ENCODE results near the gene VPS11.
"Not testable (repeated sequence)": the region's sequence is repeated elsewhere in the genome, so short reads cannot be mapped to it uniquely, and the experiment has no call there.

Gene VPS11

GRCh38 chr11:119067371-119068222 is at the start of gene VPS11:
Gene VPS11 (plus strand): TSS chr11:119067818. CDS start chr11:119067824, 6 bp downstream.
- DNase-seq = peak; percentile 98 to 100

DNA sequence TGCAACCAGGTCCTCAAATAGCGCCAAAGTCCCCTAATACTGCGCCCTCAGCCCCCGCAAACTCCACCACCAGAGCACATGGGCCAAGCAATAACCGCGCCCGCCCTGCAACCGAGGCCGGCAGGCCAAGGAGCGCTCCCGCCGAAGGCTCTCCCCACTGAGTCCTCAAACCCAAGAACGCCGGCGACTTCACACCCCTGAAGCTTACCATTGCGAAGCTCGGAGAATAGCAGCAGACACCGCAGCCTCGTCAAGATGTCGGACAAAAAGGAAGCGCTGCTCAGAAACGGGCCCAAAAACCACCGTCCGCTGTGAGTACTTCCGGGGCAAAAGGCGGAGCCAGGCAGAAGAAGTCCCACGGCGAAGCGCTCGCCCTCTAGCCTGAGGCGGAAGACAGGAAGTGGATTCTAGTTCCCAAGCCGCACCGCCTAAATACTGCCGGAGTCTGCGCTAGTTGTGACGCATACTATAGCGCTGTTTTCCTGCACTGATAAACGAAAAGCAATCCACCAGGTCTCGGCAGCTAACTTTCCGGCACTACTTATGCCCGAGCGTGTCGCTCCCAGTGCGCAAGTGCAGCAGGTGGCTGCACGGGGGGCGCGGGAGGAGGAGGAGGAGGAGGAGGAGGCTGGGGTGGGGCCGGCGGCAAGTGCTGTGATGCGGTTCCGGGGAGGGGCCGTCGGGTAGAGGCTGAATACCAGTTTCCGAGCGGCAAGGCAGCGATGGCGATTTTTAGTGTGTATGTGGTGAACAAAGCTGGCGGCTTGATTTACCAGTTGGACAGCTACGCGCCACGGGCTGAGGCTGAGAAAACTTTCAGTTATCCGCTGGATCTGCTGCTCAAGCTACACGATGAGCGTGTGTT is 49.3 kb upstream of the VPS11 start, which contains the start of the genes RPS25 and TRAPPC4:
Gene RPS25 (minus strand): TSS at position 270 of the 865 bp plus-strand sequence. CDS start 59 bp downstream, at position 211.
Gene TRAPPC4 (plus strand): TSS at position 693 of the 865 bp plus-strand sequence. CDS start 30 bp downstream, at position 723.
- peak; percentile 99 to 100 for DNase-seq

- DNase-seq = peak; percentile 45 to 51
Measured at GRCh38 chr11:119019996-119020395, 47.6 kb upstream of the VPS11 start.

- no peak for DNase-seq
Measured at GRCh38 chr11:119021631-119022030, 46.0 kb upstream of the VPS11 start.

DNA sequence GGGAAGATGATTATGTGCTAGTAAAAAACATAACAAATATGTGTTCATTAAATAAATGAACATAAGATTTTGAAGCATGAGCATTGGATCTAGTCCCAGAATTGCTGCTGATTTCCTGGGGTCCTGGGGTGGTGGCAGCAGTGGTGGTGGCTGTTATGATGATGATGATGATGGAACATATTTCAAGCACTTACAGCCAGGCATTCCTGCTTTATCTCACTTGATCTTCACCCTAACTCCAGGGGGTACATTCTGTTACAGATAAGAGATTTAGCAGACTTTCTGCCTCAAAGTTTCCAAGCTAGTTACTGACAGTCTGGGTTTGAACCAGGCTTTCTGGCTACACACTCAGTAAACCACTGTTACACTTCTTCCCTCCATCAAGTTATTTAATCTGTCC is 43.9 kb upstream of the VPS11 start:
- no peak for DNase-seq

- no peak for DNase-seq
Measured at GRCh38 chr11:119024430-119025098, 43.1 kb upstream of the VPS11 start.

- peak in 1 of 2 experiments; percentile 21 for DNase-seq
Measured at GRCh38 chr11:119025099-119025473, 42.5 kb upstream of the VPS11 start.

GRCh38 chr11:119025541-119025940 is 42.1 kb upstream of the VPS11 start:
- no peak for DNase-seq

- no peak for DNase-seq
Measured at GRCh38 chr11:119025978-119026766, 41.4 kb upstream of the VPS11 start.

DNA sequence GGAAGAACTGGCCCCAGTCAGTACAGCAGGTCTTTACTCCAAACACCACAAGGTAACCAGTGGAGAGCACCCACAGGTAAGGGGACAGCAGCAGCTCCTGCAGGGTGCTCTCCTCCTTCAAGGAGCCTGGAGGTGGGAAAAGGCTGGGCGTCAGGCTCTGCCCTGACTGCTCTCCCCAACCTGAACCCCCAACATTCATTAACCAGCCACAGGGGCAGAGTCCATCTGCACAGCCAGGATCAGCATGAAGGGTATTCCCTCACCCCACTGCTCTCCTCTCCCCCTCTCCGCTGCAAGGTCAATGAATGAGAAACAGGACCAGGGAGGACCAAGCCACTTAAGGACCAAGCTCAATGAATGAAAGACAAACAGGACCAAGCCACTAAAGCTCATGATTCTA is 40.6 kb upstream of the VPS11 start:
- no peak for DNase-seq

- no peak for DNase-seq
Measured at GRCh38 chr11:119027561-119028345, 39.9 kb upstream of the VPS11 start.

DNA sequence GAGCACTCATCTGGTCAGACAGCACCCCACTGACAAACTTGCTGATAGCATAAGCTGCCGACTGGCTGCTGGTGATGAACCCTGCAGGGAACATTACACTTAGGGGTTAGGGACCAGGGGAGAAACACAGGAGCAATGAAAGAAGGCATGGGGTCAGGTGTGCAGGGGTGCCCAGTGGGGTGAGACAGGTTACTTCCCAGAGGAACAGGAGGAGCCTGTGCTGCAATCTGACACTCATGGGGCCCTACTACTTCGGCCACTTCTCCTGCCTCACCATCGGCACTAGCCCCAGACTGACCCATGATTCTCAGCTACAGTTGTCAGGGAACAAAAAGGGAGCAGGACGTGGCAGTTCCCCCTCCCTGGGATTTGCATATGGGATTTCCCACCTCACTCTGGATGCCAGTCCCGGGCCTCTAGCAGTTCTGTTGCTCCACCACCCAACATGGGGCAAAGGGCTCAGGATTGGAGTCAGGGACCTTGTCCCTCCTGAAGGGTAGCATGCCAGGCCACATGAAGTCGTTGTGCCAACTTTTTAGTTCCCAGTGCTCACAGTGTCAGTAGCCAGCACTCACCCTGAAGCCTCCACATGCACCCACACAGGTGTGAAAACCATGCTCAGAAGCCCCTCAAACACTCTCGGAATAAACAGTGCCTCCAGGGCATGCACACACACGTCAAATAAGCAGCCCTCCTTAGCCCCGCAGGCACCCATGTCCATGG is 39.1 kb upstream of the VPS11 start:
- DNase-seq = peak in 1 of 2 experiments; percentile 59

DNA sequence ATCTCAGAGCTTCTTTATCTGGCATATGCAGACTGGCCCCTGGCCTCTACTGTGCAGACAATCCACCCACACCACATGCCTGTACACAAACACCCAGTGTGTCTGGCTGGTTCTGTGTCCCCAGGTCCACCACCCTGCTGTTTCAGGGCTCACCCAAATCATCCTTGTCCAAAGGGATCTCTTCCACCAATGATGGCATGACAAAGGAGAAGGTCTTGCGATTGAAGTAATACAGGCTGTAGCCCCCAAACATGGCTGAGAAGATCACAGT is 38.6 kb upstream of the VPS11 start:
- no peak for DNase-seq

DNA sequence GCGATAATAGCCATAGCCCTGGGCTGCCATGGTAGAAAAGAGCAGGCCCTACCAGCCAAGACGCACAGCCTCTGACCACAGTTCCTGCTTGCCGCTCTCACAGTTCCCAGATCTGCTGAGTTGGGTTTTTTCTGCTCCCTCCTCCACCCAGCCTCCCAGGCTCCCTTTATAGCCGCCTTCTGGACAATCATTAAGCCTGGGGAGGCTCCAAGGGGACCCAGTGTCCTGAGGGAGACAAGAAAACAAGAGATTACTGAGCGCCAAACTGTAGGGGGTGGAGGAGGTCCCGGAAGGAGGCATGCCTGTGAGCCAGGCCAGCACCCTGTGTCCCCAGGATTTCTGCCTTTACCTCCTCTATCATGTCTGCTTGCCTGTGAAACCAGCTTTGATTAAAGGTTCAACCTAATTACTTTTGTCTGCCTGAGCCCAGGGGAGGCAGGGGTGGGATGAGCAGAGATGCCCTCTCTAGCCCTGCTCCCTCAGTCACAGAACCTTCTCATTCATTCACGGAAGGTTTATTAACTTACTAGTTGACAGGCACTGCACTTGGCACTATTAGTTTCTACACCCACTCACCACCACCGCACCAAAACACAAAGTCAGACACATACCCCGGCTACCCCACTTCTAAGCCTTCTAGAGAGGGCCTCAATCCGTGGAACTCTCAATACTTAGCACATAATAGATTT is 38.1 kb upstream of the VPS11 start:
- DNase-seq = peak in 1 of 2 experiments; percentile 65

DNA sequence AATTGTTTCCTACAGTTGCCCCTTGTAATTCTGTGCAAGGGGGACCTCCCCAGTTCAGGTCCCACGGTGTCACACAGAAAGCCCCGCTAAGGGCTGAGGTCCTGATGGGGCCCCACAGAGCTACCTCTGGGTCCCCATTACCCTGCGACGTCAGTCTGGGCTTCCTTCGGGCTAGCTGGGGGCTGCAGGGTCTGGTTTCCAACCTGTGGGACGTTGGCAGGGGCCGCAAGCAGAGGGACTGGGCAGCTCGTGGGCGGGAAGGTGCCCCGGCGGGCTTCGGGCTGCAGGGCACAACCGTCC is 37.6 kb upstream of the VPS11 start:
- DNase-seq = no peak

- DNase-seq = peak; percentile 99 to 100
Measured at GRCh38 chr11:119030329-119031047, 37.1 kb upstream of the VPS11 start, which contains the start of gene SLC37A4. Gene SLC37A4 (minus strand): TSS chr11:119030877.

DNA sequence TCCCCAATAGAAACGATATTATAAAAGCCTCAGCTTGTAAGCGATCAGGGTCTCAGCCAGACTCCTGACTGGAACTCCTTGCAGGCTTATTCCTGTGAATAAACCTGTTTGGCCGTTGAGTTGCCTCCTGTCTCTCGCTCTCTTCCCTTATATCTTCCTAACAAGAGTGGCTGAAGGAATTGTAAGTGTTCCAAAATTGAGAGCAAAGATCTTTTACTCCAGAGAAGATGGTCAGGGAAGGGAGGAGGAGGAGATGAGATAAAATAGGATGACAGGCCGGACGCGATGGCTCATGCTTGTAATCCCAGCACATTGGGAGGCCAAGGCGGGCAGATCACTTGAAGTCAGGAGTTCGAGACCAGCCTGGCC is 35.7 kb upstream of the VPS11 start:
- peak in 1 of 2 experiments; percentile 30 for DNase-seq

GRCh38 chr11:119033421-119033820 is 34.2 kb upstream of the VPS11 start:
- not testable (repeated sequence) for DNase-seq

- no peak for DNase-seq
Measured at GRCh38 chr11:119034813-119035212, 32.8 kb upstream of the VPS11 start.

DNA sequence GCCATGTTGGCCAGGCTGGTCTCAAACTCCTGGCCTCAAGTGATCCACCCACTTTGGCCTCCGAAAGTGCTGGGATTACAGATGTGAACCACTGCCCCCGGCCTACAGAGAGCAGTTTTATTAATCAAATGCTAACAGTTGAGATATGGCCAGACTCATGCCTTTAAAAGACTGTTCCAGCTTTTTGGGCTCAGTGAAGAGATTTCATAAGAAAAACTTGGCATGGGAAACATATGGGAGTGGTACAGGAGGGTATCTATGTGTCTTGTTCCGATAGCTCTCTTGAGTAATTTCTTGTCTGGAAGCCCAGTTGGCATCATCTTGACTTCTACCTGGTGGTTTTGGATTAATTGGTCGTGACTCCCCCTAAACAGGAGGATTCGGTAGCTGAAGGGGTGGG is 28.7 kb upstream of the VPS11 start:
- no peak for DNase-seq
